ENCODE measurements around the gene DLX4. TPM values are rescaled to one million over a fixed set of nuclear protein-coding genes. Genes with fewer than 3 reads are reported as not detected.

Gene DLX4
- total RNA-seq, 1 experiment from 2014 or later = not detected

- Histone ChIP-seq H3K27ac (ENCODE audit: low read length) (no peak overlapping the region), H3K9me2 (replicated peaks; ENCODE audit: insufficient read depth, low read length) (no peaks in the 10 kb centered on the region), H3K4me2 (ENCODE audit: low read depth, low read length, poor library complexity, severe bottlenecking) (no peak overlapping the region), H3K4me1 (ENCODE audit: low read length) (no peaks in the 10 kb centered on the region), H4K20me1 (ENCODE audit: insufficient read depth, low read depth, low read length) (no peaks in the 10 kb centered on the region), H3K36me3 (ENCODE audit: insufficient read depth, low read length) (no peaks in the 10 kb centered on the region), H3K9me3 (ENCODE audit: low read length) (peaks cover 2% of the 10 kb centered on the region; the same call in 1 of the 2 replicates), H3K9ac (ENCODE audit: low read length) (no peak overlapping the region), H3K27me3 (ENCODE audit: low read length) (no peaks in the 10 kb centered on the region), H2AFZ (ENCODE audit: low read length) (no peak overlapping the region), H3K4me3 (ENCODE audit: low read length) (no peak overlapping the region), H3K79me2 (ENCODE audit: low read length) (no peaks in the 10 kb centered on the region)
- DNase-seq = no peak
These were observed 49.9 kb downstream of the DLX4 start for GRCh38 chr17:50018909-50019308.

DNA sequence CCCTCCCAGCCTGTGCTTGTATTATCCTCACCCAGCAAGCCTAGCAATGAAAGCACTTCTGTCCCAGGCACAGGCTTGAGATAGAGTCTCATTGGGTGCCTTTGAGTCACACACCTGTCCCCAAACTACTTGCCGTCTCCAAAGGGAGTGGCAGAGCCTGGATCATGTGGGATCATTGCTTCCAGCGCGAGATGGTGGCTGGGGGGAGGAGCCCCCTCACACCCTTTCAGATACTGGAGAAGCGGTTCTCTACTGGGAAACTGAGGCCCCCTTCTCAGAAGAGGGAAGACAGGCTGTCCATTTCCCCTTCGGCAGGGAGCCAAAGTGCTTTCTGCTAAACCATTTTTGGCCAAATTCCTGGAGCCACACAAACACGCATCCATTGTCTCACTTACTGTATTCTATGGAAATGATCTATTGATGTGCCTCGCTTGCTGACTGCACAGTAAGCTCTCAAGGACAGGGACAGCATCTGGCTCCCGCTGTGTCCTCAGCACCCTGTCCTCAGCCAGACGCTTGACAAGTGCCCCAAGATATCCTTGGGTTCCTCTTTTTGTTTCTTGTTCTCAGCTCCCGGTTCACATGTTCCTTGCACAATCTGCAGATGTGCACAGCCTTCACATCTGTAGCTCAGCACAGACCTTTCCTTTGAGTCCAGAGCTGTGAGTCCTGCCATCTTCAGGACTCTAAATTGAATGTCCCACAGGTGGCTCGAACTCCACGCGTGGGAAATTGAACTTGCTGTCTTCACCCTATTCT lies 52.0 kb downstream of the DLX4 start:
- no peaks in the 10 kb centered on the region for H3K79me2 ChIP-seq (ENCODE audit: low read length)
- no peaks in the 10 kb centered on the region for H3K36me3 ChIP-seq (ENCODE audit: insufficient read depth, low read length)
- H3K9me2 ChIP-seq (replicated peaks; ENCODE audit: insufficient read depth, low read length) = no peaks in the 10 kb centered on the region
- H3K9ac ChIP-seq (ENCODE audit: low read length) = no peak overlapping the region
- no peaks in the 10 kb centered on the region for H3K27me3 ChIP-seq (ENCODE audit: low read length)
- H3K9me3 ChIP-seq (ENCODE audit: low read length) = peaks cover 10% of the 10 kb centered on the region; the same call in 1 of the 2 replicates
- H4K20me1 ChIP-seq (ENCODE audit: insufficient read depth, low read depth, low read length) = no peaks in the 10 kb centered on the region
- H3K4me1 ChIP-seq (ENCODE audit: low read length) = no peaks in the 10 kb centered on the region
- no peak overlapping the region for H2AFZ ChIP-seq (ENCODE audit: low read length)
- H3K4me3 ChIP-seq (ENCODE audit: low read length) = no peak overlapping the region
- H3K27ac ChIP-seq (ENCODE audit: low read length) = no peak overlapping the region
- no peak for DNase-seq
- H3K4me2 ChIP-seq (ENCODE audit: low read depth, low read length, poor library complexity, severe bottlenecking) = no peak overlapping the region

DNA sequence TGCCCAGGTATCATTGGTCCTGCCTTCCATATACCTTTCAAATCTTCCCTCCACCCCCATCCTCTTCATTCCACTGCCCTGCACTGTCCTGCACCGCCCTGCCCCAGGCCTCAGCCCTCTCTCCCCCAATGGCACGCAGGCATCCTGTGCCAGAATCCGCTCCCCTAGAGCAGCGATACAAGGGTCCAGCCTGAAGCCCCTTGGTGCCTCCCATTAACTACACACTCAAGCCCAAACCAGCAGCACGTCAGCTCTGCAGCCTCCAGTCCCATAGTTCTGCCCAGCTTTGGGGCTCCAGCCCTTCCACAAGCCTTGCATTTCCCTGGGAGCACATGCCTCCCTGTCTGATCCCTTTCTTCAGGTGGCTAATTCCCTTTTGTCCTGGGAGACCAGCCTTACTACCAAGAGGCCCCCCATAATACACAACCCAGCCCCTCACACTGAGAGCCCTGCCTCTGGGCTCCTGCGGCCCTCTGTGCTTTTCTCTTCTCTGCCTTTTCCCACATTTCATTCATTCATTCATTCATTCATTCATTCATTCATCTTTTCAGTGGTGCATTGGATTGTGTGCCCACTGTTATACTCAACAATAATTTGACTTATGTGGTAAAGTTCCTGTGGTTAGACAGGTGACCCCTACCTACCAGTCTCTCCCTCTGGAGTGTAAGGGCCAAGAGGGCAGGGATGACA lies 52.8 kb downstream of the DLX4 start:
- no peak overlapping the region for H3K9ac ChIP-seq (ENCODE audit: low read length)
- no peak overlapping the region for H3K27ac ChIP-seq (ENCODE audit: low read length)
- no peaks in the 10 kb centered on the region for H3K36me3 ChIP-seq (ENCODE audit: insufficient read depth, low read length)
- no peak overlapping the region for H3K4me3 ChIP-seq (ENCODE audit: low read length)
- DNase-seq = no peak
- no peaks in the 10 kb centered on the region for H3K27me3 ChIP-seq (ENCODE audit: low read length)
- H3K79me2 ChIP-seq (ENCODE audit: low read length) = no peaks in the 10 kb centered on the region
- no peak overlapping the region for H2AFZ ChIP-seq (ENCODE audit: low read length)
- H3K4me1 ChIP-seq (ENCODE audit: low read length) = no peaks in the 10 kb centered on the region
- no peaks in the 10 kb centered on the region for H4K20me1 ChIP-seq (ENCODE audit: insufficient read depth, low read depth, low read length)
- H3K4me2 ChIP-seq (ENCODE audit: low read depth, low read length, poor library complexity, severe bottlenecking) = no peak overlapping the region
- H3K9me3 ChIP-seq (ENCODE audit: low read length) = peaks cover 10% of the 10 kb centered on the region; the same call in 1 of the 2 replicates
- H3K9me2 ChIP-seq (replicated peaks; ENCODE audit: insufficient read depth, low read length) = no peaks in the 10 kb centered on the region

- no peak for DNase-seq
- Histone ChIP-seq H3K9me2 (replicated peaks; ENCODE audit: insufficient read depth, low read length) (no peaks in the 10 kb centered on the region), H3K4me1 (ENCODE audit: low read length) (no peaks in the 10 kb centered on the region), H3K4me3 (ENCODE audit: low read length) (no peak overlapping the region), H3K9ac (ENCODE audit: low read length) (no peak overlapping the region), H2AFZ (ENCODE audit: low read length) (no peak overlapping the region), H3K27ac (ENCODE audit: low read length) (no peak overlapping the region), H3K36me3 (ENCODE audit: insufficient read depth, low read length) (no peaks in the 10 kb centered on the region), H3K9me3 (ENCODE audit: low read length) (peaks cover 10% of the 10 kb centered on the region; the same call in 1 of the 2 replicates), H3K27me3 (ENCODE audit: low read length) (no peaks in the 10 kb centered on the region), H3K79me2 (ENCODE audit: low read length) (no peaks in the 10 kb centered on the region), H3K4me2 (ENCODE audit: low read depth, low read length, poor library complexity, severe bottlenecking) (no peak overlapping the region), H4K20me1 (ENCODE audit: insufficient read depth, low read depth, low read length) (no peaks in the 10 kb centered on the region)
These were observed 53.6 kb downstream of the DLX4 start for GRCh38 chr17:50022463-50023130.

DNA sequence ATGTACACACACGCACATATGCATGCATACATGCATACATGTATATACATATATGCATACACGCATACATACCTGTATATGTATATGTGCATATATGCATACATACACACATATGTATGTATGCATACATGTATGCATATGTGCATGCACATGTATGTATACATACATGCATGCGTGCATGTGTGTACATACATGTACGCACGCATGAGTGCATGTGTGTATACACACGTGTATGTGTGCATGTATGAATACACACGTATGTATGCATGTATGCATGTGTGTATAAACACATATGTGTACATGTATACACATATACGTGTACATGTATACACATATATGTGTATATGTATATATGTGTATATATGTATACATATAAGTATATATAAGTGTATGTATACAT lies 54.5 kb downstream of the DLX4 start:
- Histone ChIP-seq H2AFZ (ENCODE audit: low read length) (no peak overlapping the region), H3K9me3 (ENCODE audit: low read length) (peaks cover 10% of the 10 kb centered on the region; the same call in 1 of the 2 replicates), H4K20me1 (ENCODE audit: insufficient read depth, low read depth, low read length) (no peaks in the 10 kb centered on the region), H3K9me2 (replicated peaks; ENCODE audit: insufficient read depth, low read length) (no peaks in the 10 kb centered on the region), H3K27ac (ENCODE audit: low read length) (no peak overlapping the region), H3K4me3 (ENCODE audit: low read length) (no peak overlapping the region), H3K27me3 (ENCODE audit: low read length) (no peaks in the 10 kb centered on the region), H3K36me3 (ENCODE audit: insufficient read depth, low read length) (no peaks in the 10 kb centered on the region), H3K4me1 (ENCODE audit: low read length) (no peaks in the 10 kb centered on the region), H3K9ac (ENCODE audit: low read length) (no peak overlapping the region), H3K79me2 (ENCODE audit: low read length) (no peaks in the 10 kb centered on the region), H3K4me2 (ENCODE audit: low read depth, low read length, poor library complexity, severe bottlenecking) (no peak overlapping the region)
- no peak for DNase-seq

Small RNA genes lying within 50 kb of the gene (small RNA-seq; reads per million reads assigned to genes)
- gene RNU6-1313P = not detected

Other genes starting within 250 kb of the DLX4 start
- 0.52 TPM in 1 of 2 replicates, not detected in the other for gene FAM117A, start 205.1 kb upstream of the DLX4 start, total RNA-seq (2014; rRNA removed; shearing (Covaris generic); ENCODE audit: low replicate concordance)
- gene KAT7, start 180.5 kb upstream of the DLX4 start, total RNA-seq (2014; rRNA removed; shearing (Covaris generic); ENCODE audit: low replicate concordance) = 14.2 and 45.8 TPM in 2 replicates
- not detected in 2 replicates for gene TAC4, start 121.1 kb upstream of the DLX4 start, total RNA-seq (2014; rRNA removed; shearing (Covaris generic); ENCODE audit: low replicate concordance)
- 0.22 TPM in 1 of 2 replicates, not detected in the other for gene DLX3, start 26.0 kb downstream of the DLX4 start, total RNA-seq (2014; rRNA removed; shearing (Covaris generic); ENCODE audit: low replicate concordance)
- 1.0 and 1.6 TPM in 2 replicates for gene ITGA3, start 86.9 kb downstream of the DLX4 start, total RNA-seq (2014; rRNA removed; shearing (Covaris generic); ENCODE audit: low replicate concordance)
- gene PDK2, start 126.2 kb downstream of the DLX4 start, total RNA-seq (2014; rRNA removed; shearing (Covaris generic); ENCODE audit: low replicate concordance) = not detected in 2 replicates
- gene SAMD14, start 161.0 kb downstream of the DLX4 start, total RNA-seq (2014; rRNA removed; shearing (Covaris generic); ENCODE audit: low replicate concordance) = not detected in 2 replicates
- 41.0 and 106 TPM in 2 replicates for gene PPP1R9B, start 181.5 kb downstream of the DLX4 start, total RNA-seq (2014; rRNA removed; shearing (Covaris generic); ENCODE audit: low replicate concordance)
- not detected in 2 replicates for gene SGCA, start 196.8 kb downstream of the DLX4 start, total RNA-seq (2014; rRNA removed; shearing (Covaris generic); ENCODE audit: low replicate concordance)
- gene COL1A1, start 232.4 kb downstream of the DLX4 start, total RNA-seq (2014; rRNA removed; shearing (Covaris generic); ENCODE audit: low replicate concordance) = not detected in 2 replicates

Data from Karpas-422 (cell line).